Epithelial cell of proximal tubule (primary cell): ENCODE data around the gene DCPS. TPM values are rescaled to one million over a fixed set of nuclear protein-coding genes. Genes with fewer than 3 reads are reported as not detected.
"Not testable (repeated sequence)": the region's sequence is repeated elsewhere in the genome, so short reads cannot be mapped to it uniquely, and the experiment has no call there.

Experiments used
- DNase-seq: peaks from one replicate; pipeline ENCODE4 v3.0.0-alpha.2; 2011; ENCODE audit warnings: low read depth
- H3K4me3 ChIP-seq: 2 replicates; pipeline ENCODE4 v1.5.1; 2011; ENCODE audit warnings: low read depth, mild to moderate bottlenecking, low read length
- CTCF ChIP-seq: conservative IDR thresholded peaks from 2 replicates; pipeline ENCODE4 v1.5.1; 2012; ENCODE audit warnings: low read depth, mild to moderate bottlenecking, low read length
- total RNA-seq: library from RNA; depleted of rRNA; stranded (reverse); fragments of >200 nt; gene quantifications from 2 replicates; pipeline ENCODE4 v1.2.3, GENCODE V29; 2015

The DCPS gene
- total RNA-seq, 1 donor from 2014 or later, result 17.2 TPM

GRCh38 chr11:126368336-126369119 lies 64.7 kb downstream of the DCPS start:
- DNase-seq, H3K4me3 ChIP-seq: not testable (repeated sequence)

GRCh38 chr11:126370016-126370415 lies 66.2 kb downstream of the DCPS start:
- H3K4me3 ChIP-seq, result no peak overlapping the region
- DNase-seq, result no peak
- no peak for TF ChIP-seq CTCF

GRCh38 chr11:126371595-126371994 lies 67.7 kb downstream of the DCPS start:
- no peak overlapping the region for H3K4me3 ChIP-seq
- no peak for TF ChIP-seq CTCF
- no peak for DNase-seq

GRCh38 chr11:126373389-126374066 lies 69.7 kb downstream of the DCPS start:
- not testable (repeated sequence) for DNase-seq, H3K4me3 ChIP-seq

- H3K4me3 ChIP-seq, DNase-seq: not testable (repeated sequence)
Measured at GRCh38 chr11:126374562-126375300, 70.9 kb downstream of the DCPS start.

GRCh38 chr11:126375726-126376125 lies 71.9 kb downstream of the DCPS start:
- DNase-seq, result no peak
- TF ChIP-seq CTCF, result no peak

GRCh38 chr11:126378763-126379162 lies 74.9 kb downstream of the DCPS start:
- no peak overlapping the region for H3K4me3 ChIP-seq
- DNase-seq, result no peak
- no peak for TF ChIP-seq CTCF

More at GRCh38 chr11:126375726-126376125, 71.9 kb downstream of the DCPS start:
- no peak overlapping the region for H3K4me3 ChIP-seq

- TF ChIP-seq CTCF, result no peak
- H3K4me3 ChIP-seq, result no peak overlapping the region
- DNase-seq, result no peak
Measured at GRCh38 chr11:126380909-126381308, 77.0 kb downstream of the DCPS start.

GRCh38 chr11:126381960-126382359 lies 78.1 kb downstream of the DCPS start:
- not testable (repeated sequence) for H3K4me3 ChIP-seq, DNase-seq

- not testable (repeated sequence) for DNase-seq, H3K4me3 ChIP-seq
Measured at GRCh38 chr11:126382641-126383040, 78.8 kb downstream of the DCPS start.
